Kidney (tissue), 14 donors: Measurements from ENCODE around the gene NUP210. TPM values are rescaled to one million over a fixed set of nuclear protein-coding genes. Genes with fewer than 3 reads are reported as not detected.

ENCODE experiments used
- DNase-seq, 5 donors: peaks; one replicate each; pipeline ENCODE4 v3.0.0-alpha.2; 2013 to 2020
- FAIRE-seq: peaks from 2 replicates; lab custom pipeline; 2012; peaks lifted over from hg19 to GRCh38; lab: Jason Lieb, UNC
- H3K27ac ChIP-seq, 2 donors: one replicate each; pipeline ENCODE4 v1.7.0; 2013; ENCODE audit warnings: low read depth in 2 of 2, low read length in 2 of 2, inconsistent platforms in 1 of 2
- H3K27me3 ChIP-seq: one replicate; pipeline ENCODE4 v1.7.1; 2013; ENCODE audit warnings: low read length, inconsistent platforms; ENCODE audit not compliant: control insufficient read depth, insufficient read depth
- H3K36me3 ChIP-seq, 3 donors: one replicate each; pipeline versions ENCODE4 v1.7.0 to v1.7.1; 2013; ENCODE audit warnings: low read length in 3 of 3, control low read depth in 1 of 3, inconsistent platforms in 1 of 3; ENCODE audit not compliant: insufficient read depth in 3 of 3, control insufficient read depth in 2 of 3
- H3K4me1 ChIP-seq, 3 donors: one replicate each; pipeline versions ENCODE4 v1.7.0 to v1.7.1; 2013; ENCODE audit warnings: low read length in 3 of 3, inconsistent platforms in 1 of 3, low read depth in 1 of 3; ENCODE audit not compliant: control insufficient read depth in 2 of 3, insufficient read depth in 2 of 3
- H3K4me3 ChIP-seq, 3 donors: one replicate each; pipeline versions ENCODE4 v1.7.0 to v1.8.1; 2013; ENCODE audit warnings: low read length in 3 of 3, control low read depth in 1 of 3, inconsistent platforms in 1 of 3
- H3K9ac ChIP-seq, 3 donors: one replicate each; pipeline versions ENCODE4 v1.7.0 to v1.7.1; 2013; ENCODE audit warnings: low read length in 3 of 3, control low read depth in 1 of 3, inconsistent platforms in 1 of 3
- H3K9me3 ChIP-seq, 3 donors: one replicate each; pipeline versions ENCODE4 v1.7.0 to v1.7.1; 2013; ENCODE audit warnings: low read length in 3 of 3, control low read depth in 1 of 3, inconsistent platforms in 1 of 3; ENCODE audit not compliant: control insufficient read depth in 2 of 3, insufficient read depth in 1 of 3
- CTCF ChIP-seq: IDR thresholded peaks from 3 replicates; pipeline ENCODE4 v1.5.1; 2012; ENCODE audit warnings: mild to moderate bottlenecking, moderate library complexity, borderline replicate concordance; ENCODE audit not compliant: insufficient read depth; ENCODE audit errors: extremely low read depth
- intact Hi-C: fragments of 100-400 bp; cut with DNase I; formaldehyde crosslinking; loops from one replicate; pipeline ENCODE4 v1.11.1; 2022
- polyA plus RNA-seq: library from polyadenylated mRNA; stranded (reverse); fragments of 350-450 nt; fragmentation: Illumina TruSeq; extraction: RNeasy Lipid Tissue Mini Kit (QIAGEN cat#74804); gene quantifications from one replicate; pipeline ENCODE4 v1.2.3, GENCODE V29; 2014; ENCODE audit warnings: low read depth, low replicate concordance; ENCODE audit not compliant: insufficient read depth
- total RNA-seq: library from RNA; stranded (reverse); fragmentation: NEBNext Ultra II Directional; extraction: Animal tissue kit (Norgen Biotek cat#: 25700); gene quantifications from one replicate; pipeline ENCODE4 v1.2.1, GENCODE V29; 2021
- donor health status: control.
- donor health status: control.
- donor health status: control.
- donor health status: control.
- donor health status: control.
- donor health status: DM: yes; HTN: yes; CAD: no.
- donor health status: Normal renal cell carcinoma (clear cell type).

NUP210 gene
- total and polyA plus RNA-seq, 2 donors from 2014 or later = 5.6 to 22.9 TPM

GRCh38 chr3:13324835-13325501 lies 95.2 kb downstream of the NUP210 start:
- TF ChIP-seq CTCF = no peak
- Histone ChIP-seq H3K4me3 (no peak overlapping the region), H3K9ac (no peak overlapping the region), H3K36me3 (peaks cover 2 to 32% (median 21%) of the 10 kb centered on the region in 3 donors), H3K9me3 (no peaks in the 10 kb centered on the region), H3K27ac (no peak overlapping the region), H3K27me3 (no peaks in the 10 kb centered on the region), H3K4me1 (no peaks in the 10 kb centered on the region)
- intact Hi-C loops = no loop called here
- no peak for DNase-seq
- FAIRE-seq = no peak

- DNase-seq (no peak), FAIRE-seq (no peak)
- H3K9ac ChIP-seq = no peak overlapping the region
- no peaks in the 10 kb centered on the region for H3K9me3 ChIP-seq
- H3K27me3 ChIP-seq = no peaks in the 10 kb centered on the region
- H3K27ac ChIP-seq = no peak overlapping the region
- H3K36me3 ChIP-seq = peaks cover 0 to 25% (median 20%) of the 10 kb centered on the region in 3 donors
- H3K4me1 ChIP-seq = no peaks in the 10 kb centered on the region
- intact Hi-C loops = no loop called here
- no peak for TF ChIP-seq CTCF
- no peak overlapping the region for H3K4me3 ChIP-seq
Measured at GRCh38 chr3:13323822-13324221, 96.3 kb downstream of the NUP210 start.

DNA sequence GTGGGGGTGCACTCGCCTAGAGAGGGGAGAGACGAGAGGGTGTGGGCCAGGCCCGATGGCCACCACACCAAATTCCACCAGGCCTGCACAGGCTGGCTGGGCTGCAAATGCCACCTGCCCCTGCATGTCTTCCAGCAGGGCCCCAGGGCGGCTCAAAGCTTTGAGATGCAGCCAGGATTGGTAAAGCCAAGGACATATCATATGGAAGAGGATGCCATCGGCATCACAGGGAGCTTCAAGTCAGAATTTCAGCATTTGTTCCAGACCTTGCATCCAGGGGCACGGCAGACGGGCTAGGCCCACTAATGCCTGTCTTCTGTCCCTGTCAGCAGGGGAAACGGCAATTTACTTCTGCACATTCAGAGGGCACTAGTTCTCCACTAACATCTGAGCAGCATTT lies 97.8 kb downstream of the NUP210 start:
- TF ChIP-seq CTCF = no peak
- no peaks in the 10 kb centered on the region for H3K9me3 ChIP-seq
- no peak overlapping the region for H3K27ac ChIP-seq
- peaks cover 0 to 16% (median 15%) of the 10 kb centered on the region in 3 donors for H3K36me3 ChIP-seq
- H3K4me1 ChIP-seq = no peaks in the 10 kb centered on the region
- intact Hi-C loops = no loop called here
- no peak overlapping the region for H3K9ac ChIP-seq
- no peak overlapping the region for H3K4me3 ChIP-seq
- DNase-seq (no peak), FAIRE-seq (no peak)
- no peaks in the 10 kb centered on the region for H3K27me3 ChIP-seq
